ENCODE data around the gene RALGDS. TPM values are rescaled to one million over a fixed set of nuclear protein-coding genes. Genes with fewer than 3 reads are reported as not detected.

Gene RALGDS
- total and polyA plus RNA-seq, 2 donors (not counting 3 experiments of a cell fraction or from before 2014, with no cell fraction given), result 41.4 to 60.0 TPM

DNA sequence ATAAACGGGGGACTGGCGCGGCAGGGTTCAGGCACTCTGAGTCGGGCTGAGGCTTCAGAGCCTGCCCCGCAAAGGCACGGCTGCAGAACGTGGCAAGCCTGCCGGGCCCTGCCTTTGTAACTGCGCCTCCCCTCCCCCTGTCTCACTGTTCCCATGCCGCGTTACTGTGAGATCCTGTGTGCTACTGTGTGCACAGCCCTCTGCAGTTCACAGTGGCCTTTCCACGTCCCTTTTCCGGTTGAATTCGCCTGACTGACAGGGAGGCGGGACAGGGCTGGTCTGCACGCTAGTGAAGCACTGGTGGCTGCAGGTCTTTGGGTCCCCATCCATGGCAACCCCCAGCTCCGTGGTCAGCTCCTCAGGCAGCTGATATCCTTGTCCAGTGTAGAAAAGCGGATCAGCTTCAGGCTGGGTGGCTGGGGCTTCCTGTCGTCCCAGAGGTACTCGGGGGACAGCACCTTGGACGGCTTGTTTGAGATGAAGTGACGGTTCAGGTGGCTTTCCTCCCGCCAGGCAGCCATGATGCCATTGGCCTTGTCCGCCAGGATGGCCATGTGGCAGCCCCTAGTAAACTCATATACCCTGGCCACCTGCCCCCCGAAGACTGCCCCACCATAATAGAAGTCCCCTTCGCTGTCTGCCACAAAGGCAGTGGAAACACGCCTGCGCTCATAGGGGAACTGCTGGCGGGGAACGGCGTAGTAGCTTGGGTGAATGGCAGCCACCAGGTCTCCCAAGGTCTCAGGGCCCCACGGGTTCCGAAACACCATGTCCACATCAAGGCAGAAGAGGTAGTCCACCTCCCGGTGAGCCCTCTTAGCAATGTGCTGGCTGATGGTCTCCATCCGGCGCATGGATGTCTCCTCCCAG is 32.4 kb upstream of the RALGDS start:
- DNase-seq (ENCODE audit: low read depth, low spot score) (no peak), FAIRE-seq (no peak)
- ChIA-PET POLR2A (no interaction called here), CTCF (no interaction called here)
- H3K36me3 ChIP-seq (ENCODE audit: control insufficient read depth in 2 of 2, extremely low read depth in 1 of 2, insufficient read depth in 2 of 2, low read length in 2 of 2), result peaks cover 2 to 9% of the 10 kb centered on the region in 2 experiments
- TF ChIP-seq CTCF (IDR thresholded peaks at IDR 0.05; ENCODE audit: extremely low read depth in 1 of 2, insufficient read depth in 1 of 2, low read depth in 1 of 2, low read length in 2 of 2) (no peak), POLR2A (IDR thresholded peaks at IDR 0.05; ENCODE audit: low read depth, low read length) (no peak), MYC (IDR thresholded peaks at IDR 0.05; ENCODE audit: low read depth, low read length) (no peak)
- H3K9ac ChIP-seq (replicated peaks; ENCODE audit: extremely low read depth, insufficient read depth, low read length), result no peak overlapping the region
- no peaks in the 10 kb centered on the region for H3K4me1 ChIP-seq (ENCODE audit: control insufficient read depth, extremely low read depth, insufficient read depth, low read length)
- intact Hi-C loops (cut with micrococcal nuclease), result no loop called here
- H3K9me3 ChIP-seq (replicated peaks; ENCODE audit: control insufficient read depth, insufficient read depth, low read length), result no peaks in the 10 kb centered on the region
- H4K20me1 ChIP-seq (replicated peaks; ENCODE audit: control insufficient read depth, extremely low read depth, insufficient read depth, low read length), result no peaks in the 10 kb centered on the region
- no peaks in the 10 kb centered on the region for H3K79me2 ChIP-seq (ENCODE audit: control insufficient read depth, insufficient read depth, low read length)
- H3K4me3 ChIP-seq (replicated peaks in 1 of 3; ENCODE audit: insufficient read depth in 1 of 3, low read depth in 1 of 3, low read length in 3 of 3), result no peak overlapping the region
- H3K27ac ChIP-seq (ENCODE audit: insufficient read depth, low read depth, low read length), result no peak overlapping the region
- H3K9me1 ChIP-seq (replicated peaks; ENCODE audit: control insufficient read depth, extremely low read depth, insufficient read depth, low read length), result no peaks in the 10 kb centered on the region
- BruUV-seq (replicated peaks), result TSS peak; percentile 7
- dilution Hi-C loops (cut with MboI; ENCODE audit: extremely low pct_ligation_motif_present, low sequenced_read_pairs), result no loop called here
- no peak overlapping the region for H3K4me2 ChIP-seq (ENCODE audit: insufficient read depth, low read length)
- no peak overlapping the region for H2AFZ ChIP-seq (ENCODE audit: low read depth, low read length)
- no peaks in the 10 kb centered on the region for H3K27me3 ChIP-seq (ENCODE audit: control insufficient read depth in 2 of 2, insufficient read depth in 2 of 2, low read length in 2 of 2)

All from endothelial cell of umbilical vein (primary cell).